Right lobe of liver (tissue), 4 donors: Measurements from ENCODE around the gene SYNE2.

Experiments used
- POLR2A ChIP-seq: fragments of 450-650 bp; IDR thresholded peaks from one replicate; pipeline ENCODE4 v1.6.1; 2017; ENCODE audit warnings: antibody characterized with exemption, mild to moderate bottlenecking
- TF ChIP-seq, protein P1 (sequence below), 4 donors: fragments of 200-600 bp in 3 of 4; fragments of 450-650 bp in 1 of 4; IDR thresholded peaks; one replicate each; pipeline versions ENCODE4 v1.5.1 to v1.8.0; 2016 to 2022; ENCODE audit warnings: antibody characterized with exemption in 4 of 4, mild to moderate bottlenecking in 2 of 4
- donor health status: DM: no; HTN: no; CAD: no.
- donor health status: DM: no; HTN: no; CAD: no.
- donor health status: DM: no; HTN: yes; CAD: no.

GRCh38 chr14:63901434-63902085 lies 48.8 kb downstream of the SYNE2 start:
- TF ChIP-seq, protein P1, sequence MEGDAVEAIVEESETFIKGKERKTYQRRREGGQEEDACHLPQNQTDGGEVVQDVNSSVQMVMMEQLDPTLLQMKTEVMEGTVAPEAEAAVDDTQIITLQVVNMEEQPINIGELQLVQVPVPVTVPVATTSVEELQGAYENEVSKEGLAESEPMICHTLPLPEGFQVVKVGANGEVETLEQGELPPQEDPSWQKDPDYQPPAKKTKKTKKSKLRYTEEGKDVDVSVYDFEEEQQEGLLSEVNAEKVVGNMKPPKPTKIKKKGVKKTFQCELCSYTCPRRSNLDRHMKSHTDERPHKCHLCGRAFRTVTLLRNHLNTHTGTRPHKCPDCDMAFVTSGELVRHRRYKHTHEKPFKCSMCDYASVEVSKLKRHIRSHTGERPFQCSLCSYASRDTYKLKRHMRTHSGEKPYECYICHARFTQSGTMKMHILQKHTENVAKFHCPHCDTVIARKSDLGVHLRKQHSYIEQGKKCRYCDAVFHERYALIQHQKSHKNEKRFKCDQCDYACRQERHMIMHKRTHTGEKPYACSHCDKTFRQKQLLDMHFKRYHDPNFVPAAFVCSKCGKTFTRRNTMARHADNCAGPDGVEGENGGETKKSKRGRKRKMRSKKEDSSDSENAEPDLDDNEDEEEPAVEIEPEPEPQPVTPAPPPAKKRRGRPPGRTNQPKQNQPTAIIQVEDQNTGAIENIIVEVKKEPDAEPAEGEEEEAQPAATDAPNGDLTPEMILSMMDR (IDR thresholded peaks at IDR 0.05) = no peak
- no peak for TF ChIP-seq POLR2A
